ENCODE results near the gene ROCK2. TPM values are rescaled to one million over a fixed set of nuclear protein-coding genes. Genes with fewer than 3 reads are reported as not detected.

The ROCK2 gene
- polyA plus RNA-seq, 1 experiment, result 6.0 TPM

DNA sequence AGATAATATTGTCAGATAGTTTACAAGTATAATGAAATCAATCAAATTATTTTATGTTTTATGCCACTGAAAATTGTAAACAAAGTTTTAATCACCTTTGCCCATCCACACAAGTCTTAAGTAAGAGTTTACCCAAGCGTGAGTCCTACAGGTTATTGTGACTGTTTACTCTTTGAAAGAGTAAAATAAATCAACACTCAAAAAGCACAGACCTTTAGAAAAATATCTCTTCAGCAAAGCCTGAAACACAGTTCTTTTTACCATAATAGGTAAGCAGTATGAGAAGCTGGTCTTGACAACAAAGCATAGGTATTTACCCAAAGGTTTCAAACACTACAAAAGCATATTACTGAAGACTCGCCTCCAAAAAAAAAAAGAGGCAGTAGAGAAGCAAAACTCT lies 3.7 kb downstream of the ROCK2 start:
- DNase-seq (ENCODE audit: low read depth), result no peak
- no peaks in the 10 kb centered on the region for H3K27me3 ChIP-seq (ENCODE audit: control insufficient read depth, insufficient read depth, low read length)
- no peaks in the 10 kb centered on the region for H3K36me3 ChIP-seq (ENCODE audit: control insufficient read depth, insufficient read depth, low read length)
- CTCF ChIA-PET, result interaction anchor here (0.9 kb wide), 1 partner anchor 14 kb away, joined by 5 read pairs; no protein-coding TSS in a partner anchor
- POLR2A ChIA-PET, result no interaction called here
- H3K4me3 ChIP-seq (ENCODE audit: low read depth, low read length), result no peak overlapping the region
- TF ChIP-seq, protein P1, sequence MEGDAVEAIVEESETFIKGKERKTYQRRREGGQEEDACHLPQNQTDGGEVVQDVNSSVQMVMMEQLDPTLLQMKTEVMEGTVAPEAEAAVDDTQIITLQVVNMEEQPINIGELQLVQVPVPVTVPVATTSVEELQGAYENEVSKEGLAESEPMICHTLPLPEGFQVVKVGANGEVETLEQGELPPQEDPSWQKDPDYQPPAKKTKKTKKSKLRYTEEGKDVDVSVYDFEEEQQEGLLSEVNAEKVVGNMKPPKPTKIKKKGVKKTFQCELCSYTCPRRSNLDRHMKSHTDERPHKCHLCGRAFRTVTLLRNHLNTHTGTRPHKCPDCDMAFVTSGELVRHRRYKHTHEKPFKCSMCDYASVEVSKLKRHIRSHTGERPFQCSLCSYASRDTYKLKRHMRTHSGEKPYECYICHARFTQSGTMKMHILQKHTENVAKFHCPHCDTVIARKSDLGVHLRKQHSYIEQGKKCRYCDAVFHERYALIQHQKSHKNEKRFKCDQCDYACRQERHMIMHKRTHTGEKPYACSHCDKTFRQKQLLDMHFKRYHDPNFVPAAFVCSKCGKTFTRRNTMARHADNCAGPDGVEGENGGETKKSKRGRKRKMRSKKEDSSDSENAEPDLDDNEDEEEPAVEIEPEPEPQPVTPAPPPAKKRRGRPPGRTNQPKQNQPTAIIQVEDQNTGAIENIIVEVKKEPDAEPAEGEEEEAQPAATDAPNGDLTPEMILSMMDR (IDR thresholded peaks at IDR 0.05; ENCODE audit: insufficient read depth, low read depth, low read length), result no peak

DNA sequence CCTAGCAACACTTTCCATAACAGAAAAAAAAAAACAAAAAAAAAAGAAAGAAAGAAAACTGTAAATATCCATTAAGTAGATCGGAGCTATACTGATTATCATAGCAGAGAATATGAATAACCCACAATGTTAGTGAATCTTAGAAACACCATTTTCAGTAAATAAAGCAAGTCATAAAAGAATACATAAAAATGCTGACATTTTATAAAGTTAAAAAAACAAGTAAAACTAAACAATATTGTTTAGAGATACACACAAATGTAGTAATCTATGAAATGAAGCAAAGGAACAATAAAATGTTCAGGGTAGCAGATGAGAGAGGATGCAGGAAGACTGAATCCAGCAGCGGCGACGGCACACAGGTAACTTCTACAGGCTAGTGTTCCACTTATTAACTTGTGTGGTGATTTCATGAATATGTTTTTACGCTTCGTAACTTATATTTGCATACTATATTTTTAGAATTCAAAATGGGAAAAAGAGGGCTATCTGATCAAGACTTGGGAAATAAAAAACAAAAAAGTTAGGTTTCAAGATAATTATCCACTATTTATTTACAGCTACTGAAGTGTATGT lies 4.8 kb downstream of the ROCK2 start:
- TF ChIP-seq, protein P1 (IDR thresholded peaks at IDR 0.05; ENCODE audit: insufficient read depth, low read depth, low read length), result no peak
- POLR2A ChIA-PET, result no interaction called here
- Histone ChIP-seq H3K27me3 (ENCODE audit: control insufficient read depth, insufficient read depth, low read length) (no peaks in the 10 kb centered on the region), H3K36me3 (ENCODE audit: control insufficient read depth, insufficient read depth, low read length) (no peaks in the 10 kb centered on the region), H3K4me3 (ENCODE audit: low read depth, low read length) (no peak overlapping the region)
- CTCF ChIA-PET, result interaction anchor here (0.9 to 1.1 kb wide), 2 partner anchors 13 to 34 kb away, joined by 3 to 5 read pairs; no protein-coding TSS in a partner anchor
- no peak for DNase-seq (ENCODE audit: low read depth)

DNA sequence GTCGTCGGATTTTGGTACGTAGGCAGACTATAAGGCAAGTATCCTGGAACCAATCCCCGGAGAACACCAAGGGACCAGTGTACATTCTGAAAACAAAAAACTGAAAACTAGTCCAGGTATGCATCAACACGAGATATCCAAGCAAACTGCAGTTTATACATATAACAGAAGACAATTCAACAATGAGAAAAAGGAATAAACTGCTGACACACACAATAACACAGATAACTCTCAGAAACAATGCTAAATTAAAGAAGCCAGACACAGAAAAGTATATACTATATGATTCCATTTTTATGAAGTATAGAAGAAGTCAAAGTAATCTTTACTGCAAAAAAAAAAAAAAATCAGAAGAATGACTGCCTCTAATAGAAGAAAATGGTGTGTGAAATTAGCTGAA lies 5.9 kb downstream of the ROCK2 start:
- TF ChIP-seq, protein P1 (IDR thresholded peaks at IDR 0.05; ENCODE audit: insufficient read depth, low read depth, low read length), result no peak
- DNase-seq (ENCODE audit: low read depth), result no peak
- CTCF ChIA-PET, result interaction anchor here (1.1 kb wide), 1 partner anchor 33 kb away, joined by 3 read pairs; no protein-coding TSS in a partner anchor
- POLR2A ChIA-PET, result interaction anchor here (0.6 kb wide), 1 partner anchor 27 kb away, joined by 9 read pairs; no protein-coding TSS in a partner anchor
- no peaks in the 10 kb centered on the region for H3K27me3 ChIP-seq (ENCODE audit: control insufficient read depth, insufficient read depth, low read length)
- no peak overlapping the region for H3K4me3 ChIP-seq (ENCODE audit: low read depth, low read length)
- H3K36me3 ChIP-seq (ENCODE audit: control insufficient read depth, insufficient read depth, low read length), result no peaks in the 10 kb centered on the region

DNA sequence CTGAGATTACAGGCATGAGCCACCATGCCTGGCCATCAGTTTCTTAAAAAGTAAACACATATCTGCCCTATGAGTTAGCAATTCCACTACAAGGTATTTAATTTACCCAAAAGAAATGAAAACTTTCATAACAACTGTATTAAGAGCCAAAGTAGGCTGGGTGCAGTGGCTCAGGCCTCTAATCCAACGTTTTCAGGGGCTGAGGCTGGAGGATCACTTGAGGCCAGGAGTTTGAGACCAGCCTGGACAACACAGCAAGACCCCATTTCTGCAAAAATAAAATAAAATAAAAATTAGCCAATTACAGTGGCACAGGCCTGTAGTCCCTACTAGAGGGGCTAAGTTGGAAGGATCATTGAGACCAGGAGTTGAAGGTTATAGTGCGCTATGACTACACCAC lies 6.5 kb downstream of the ROCK2 start:
- POLR2A ChIA-PET, result interaction anchor here (0.6 kb wide), 1 partner anchor 187 kb away, joined by 3 read pairs; no protein-coding TSS in a partner anchor
- no peak overlapping the region for H3K4me3 ChIP-seq (ENCODE audit: low read depth, low read length)
- no peak for DNase-seq (ENCODE audit: low read depth)
- H3K36me3 ChIP-seq (ENCODE audit: control insufficient read depth, insufficient read depth, low read length), result no peaks in the 10 kb centered on the region
- TF ChIP-seq, protein P1 (IDR thresholded peaks at IDR 0.05; ENCODE audit: insufficient read depth, low read depth, low read length), result no peak
- CTCF ChIA-PET, result no interaction called here
- no peaks in the 10 kb centered on the region for H3K27me3 ChIP-seq (ENCODE audit: control insufficient read depth, insufficient read depth, low read length)

DNA sequence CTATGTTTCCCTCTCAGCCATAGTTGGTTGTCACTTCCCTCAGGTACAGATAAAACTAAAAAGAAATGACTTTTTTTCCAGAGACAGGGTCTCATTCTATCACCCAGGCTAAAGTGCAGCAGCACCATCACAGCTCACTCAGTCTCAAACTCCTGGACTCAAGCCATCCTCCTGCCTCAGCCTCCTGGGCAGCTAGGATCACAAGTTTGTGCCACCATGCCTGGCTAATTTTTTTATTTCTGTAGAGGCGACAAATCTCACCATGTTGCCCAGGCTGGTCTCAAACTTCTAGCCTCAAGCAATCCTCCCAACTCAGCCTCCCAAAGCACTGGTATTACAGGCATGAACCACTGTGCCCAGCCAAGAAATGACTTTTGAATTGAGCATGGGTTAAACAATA lies 8.2 kb downstream of the ROCK2 start:
- H3K27me3 ChIP-seq (ENCODE audit: control insufficient read depth, insufficient read depth, low read length), result no peaks in the 10 kb centered on the region
- H3K36me3 ChIP-seq (ENCODE audit: control insufficient read depth, insufficient read depth, low read length), result no peaks in the 10 kb centered on the region
- CTCF ChIA-PET, result interaction anchor here (0.8 kb wide), 1 partner anchor 54 kb away, joined by 3 read pairs; no protein-coding TSS in a partner anchor
- DNase-seq (ENCODE audit: low read depth), result no peak
- TF ChIP-seq, protein P1 (IDR thresholded peaks at IDR 0.05; ENCODE audit: insufficient read depth, low read depth, low read length), result no peak
- H3K4me3 ChIP-seq (ENCODE audit: low read depth, low read length), result no peak overlapping the region
- POLR2A ChIA-PET, result no interaction called here
